Measurements from ENCODE around the gene LRRC8A.
A peak's percentile ranks its signal among the peaks of the same experiment; 100 is the strongest.

- TF ChIP-seq CTCF (tag by site-specific recombination; IDR thresholded peaks at IDR 0.05) (peak; percentile 88), ZBTB26 (tag by site-specific recombination; optimal IDR thresholded peaks at IDR 0.05) (no peak), ZNF391 (tag by site-specific recombination; IDR thresholded peaks at IDR 0.05; ENCODE audit: borderline replicate concordance, low read depth) (no peak), ZNF416 (tag by site-specific recombination; IDR thresholded peaks at IDR 0.05) (no peak), ZNF449 (tag by site-specific recombination; IDR thresholded peaks at IDR 0.05) (no peak), ZNF184 (tag by site-specific recombination; IDR thresholded peaks at IDR 0.05) (no peak)
These were observed 18.3 kb upstream of the LRRC8A start for GRCh38 chr9:128863647-128864046.

All from HEK293 (cell line).